Caco-2 (cell line): ENCODE measurements around the gene TLR4. TPM values are rescaled to one million over a fixed set of nuclear protein-coding genes. Genes with fewer than 3 reads are reported as not detected.

ENCODE experiments used
- BruUV-seq: library from RNA; stranded (reverse); fragments of 400-500 nt; replicated peaks from 2 replicates; lab custom pipeline; 2021; lab: Mats Ljungman, UMichigan
- CTCF ChIA-PET: fragments of 300-600 bp; sonication (Branson Sonifier 250); formaldehyde crosslinking; loops from one replicate; lab custom pipeline; 2022; ENCODE audit warnings: antibody characterized with exemption; lab: Charles Lee
- POLR2A ChIA-PET: fragments of 300-600 bp; sonication (Branson Sonifier 250); formaldehyde crosslinking; loops from one replicate; lab custom pipeline; 2022; ENCODE audit warnings: antibody characterized with exemption; lab: Charles Lee
- DNase-seq, 2 experiments: peaks; one replicate each; pipeline versions ENCODE4 v3.0.0 to v3.0.0-alpha.2; 2020 to 2022
- H3K27me3 ChIP-seq: replicated peaks from 2 replicates; pipeline ENCODE4 v1.6.0; 2011; ENCODE audit warnings: low read length; ENCODE audit not compliant: control insufficient read depth, insufficient read depth
- H3K36me3 ChIP-seq: 2 replicates; pipeline ENCODE4 v1.5.1; 2011; ENCODE audit warnings: low read length; ENCODE audit not compliant: control insufficient read depth, insufficient read depth
- H3K4me1 ChIP-seq: fragments of 250-450 bp; sonication (Bioruptor Pico); 2 replicates; pipeline ENCODE4 v1.5.1; 2020; ENCODE audit warnings: mild to moderate bottlenecking
- H3K4me3 ChIP-seq: 2 replicates; pipeline ENCODE4 v1.5.1; 2011; ENCODE audit warnings: low read depth, mild to moderate bottlenecking, control low read depth, low read length
- H3K9me3 ChIP-seq: fragments of 250-450 bp; sonication (Bioruptor Pico); 2 replicates; pipeline ENCODE4 v1.5.1; 2020; ENCODE audit warnings: mild to moderate bottlenecking, moderate library complexity
- H3K27ac Mint-ChIP-seq: one replicate; pipeline ENCODE4 v1.8.0; 2022; ENCODE audit warnings: mixed read lengths; ENCODE audit not compliant: unreplicated experiment
- H3K27me3 Mint-ChIP-seq: one replicate; pipeline ENCODE4 v1.8.0; 2022; ENCODE audit warnings: mixed read lengths; ENCODE audit not compliant: insufficient read depth, unreplicated experiment
- H3K36me3 Mint-ChIP-seq: one replicate; pipeline ENCODE4 v1.8.0; 2022; ENCODE audit warnings: mild to moderate bottlenecking, mixed read lengths; ENCODE audit not compliant: insufficient read depth, unreplicated experiment
- H3K4me1 Mint-ChIP-seq: one replicate; pipeline ENCODE4 v1.8.0; 2022; ENCODE audit warnings: low read depth, mixed read lengths; ENCODE audit not compliant: unreplicated experiment
- H3K4me3 Mint-ChIP-seq: one replicate; pipeline ENCODE4 v1.8.0; 2022; ENCODE audit warnings: mild to moderate bottlenecking, moderate library complexity, mixed read lengths; ENCODE audit not compliant: unreplicated experiment
- H3K9me3 Mint-ChIP-seq: one replicate; pipeline ENCODE4 v1.8.0; 2022; ENCODE audit warnings: mixed read lengths; ENCODE audit not compliant: unreplicated experiment
- CTCF ChIP-seq, 2 experiments: fragments of 200-600 bp in 1 of 2; IDR thresholded peaks; 1 replicate in 1 of 2; 2 replicates in 1 of 2; pipeline versions ENCODE4 v1.5.1 to v1.8.0; 2011 to 2022; ENCODE audit warnings: antibody characterized with exemption in 1 of 2, control low read depth in 1 of 2, inconsistent platforms in 1 of 2, low read depth in 1 of 2, low read length in 1 of 2, mild to moderate bottlenecking in 1 of 2, moderate library complexity in 1 of 2; ENCODE audit not compliant: insufficient read depth in 1 of 2, severe bottlenecking in 1 of 2, unreplicated experiment in 1 of 2
- intact Hi-C: fragments of 100-400 bp; cut with micrococcal nuclease; formaldehyde crosslinking; loops from one replicate; pipeline ENCODE4 v1.10.0; 2022; ENCODE audit not compliant: unreplicated experiment
- total RNA-seq: library from RNA; stranded (reverse); gene quantifications from 2 replicates; pipeline ENCODE4 v1.2.3, GENCODE V29; 2022

TLR4 gene
- total RNA-seq, 1 experiment from 2014 or later, result not detected

GRCh38 chr9:117722108-117722761 is 18.0 kb downstream of the TLR4 start:
- Mint-ChIP-seq H3K27ac (no peak overlapping the region), H3K4me3 (no peak overlapping the region), H3K9me3 (no peaks in the 10 kb centered on the region), H3K4me1 (no peaks in the 10 kb centered on the region), H3K36me3 (no peaks in the 10 kb centered on the region), H3K27me3 (peaks cover 9% of the 10 kb centered on the region)
- intact Hi-C loops, result no loop called here
- no TSS peak for BruUV-seq
- ChIA-PET CTCF (interaction anchor here (0.7 kb wide), 1 partner anchor 145 kb away, joined by 3 read pairs; no protein-coding TSS in a partner anchor), POLR2A (no interaction called here)
- TF ChIP-seq CTCF (IDR thresholded peaks at IDR 0.05; ENCODE audit: insufficient read depth in 1 of 2, low read depth in 1 of 2, low read length in 1 of 2, severe bottlenecking in 1 of 2, unreplicated experiment in 1 of 2), result no peak
- H3K36me3 ChIP-seq, result no peaks in the 10 kb centered on the region
- DNase-seq, result no peak
- H3K27me3 ChIP-seq, result no peaks in the 10 kb centered on the region
- H3K4me1 ChIP-seq, result no peaks in the 10 kb centered on the region
- no peaks in the 10 kb centered on the region for H3K9me3 ChIP-seq
- H3K4me3 ChIP-seq, result no peak overlapping the region

- no peak for DNase-seq
- H3K4me3 ChIP-seq, result no peak overlapping the region
- H3K4me1 Mint-ChIP-seq, result no peaks in the 10 kb centered on the region
- BruUV-seq, result no TSS peak
- no peaks in the 10 kb centered on the region for H3K36me3 Mint-ChIP-seq
- no peaks in the 10 kb centered on the region for H3K27me3 ChIP-seq
- H3K4me3 Mint-ChIP-seq, result no peak overlapping the region
- CTCF ChIA-PET, result no interaction called here
- no peaks in the 10 kb centered on the region for H3K9me3 ChIP-seq
- no peak overlapping the region for H3K27ac Mint-ChIP-seq
- H3K36me3 ChIP-seq, result no peaks in the 10 kb centered on the region
- TF ChIP-seq CTCF (IDR thresholded peaks at IDR 0.05; ENCODE audit: insufficient read depth in 1 of 2, low read depth in 1 of 2, low read length in 1 of 2, severe bottlenecking in 1 of 2, unreplicated experiment in 1 of 2), result no peak
- peaks cover 9% of the 10 kb centered on the region for H3K27me3 Mint-ChIP-seq
- no peaks in the 10 kb centered on the region for H3K4me1 ChIP-seq
- intact Hi-C loops, result no loop called here
- no peaks in the 10 kb centered on the region for H3K9me3 Mint-ChIP-seq
- POLR2A ChIA-PET, result no interaction called here
Observed at GRCh38 chr9:117723986-117724625, 19.9 kb downstream of the TLR4 start.

- Histone ChIP-seq H3K4me3 (no peak overlapping the region), H3K27me3 (no peaks in the 10 kb centered on the region), H3K9me3 (no peaks in the 10 kb centered on the region), H3K36me3 (no peaks in the 10 kb centered on the region), H3K4me1 (no peaks in the 10 kb centered on the region)
- H3K9me3 Mint-ChIP-seq, result no peaks in the 10 kb centered on the region
- CTCF ChIA-PET, result no interaction called here
- peaks cover 9% of the 10 kb centered on the region for H3K27me3 Mint-ChIP-seq
- BruUV-seq, result no TSS peak
- no peak overlapping the region for H3K27ac Mint-ChIP-seq
- no peak for DNase-seq
- H3K4me3 Mint-ChIP-seq, result no peak overlapping the region
- intact Hi-C loops, result no loop called here
- POLR2A ChIA-PET, result no interaction called here
- no peak for TF ChIP-seq CTCF (IDR thresholded peaks at IDR 0.05; ENCODE audit: insufficient read depth in 1 of 2, low read depth in 1 of 2, low read length in 1 of 2, severe bottlenecking in 1 of 2, unreplicated experiment in 1 of 2)
- H3K36me3 Mint-ChIP-seq, result no peaks in the 10 kb centered on the region
- H3K4me1 Mint-ChIP-seq, result no peaks in the 10 kb centered on the region
Observed at GRCh38 chr9:117725426-117725887, 21.3 kb downstream of the TLR4 start.
